ENCODE results near the gene TSSK2.

TSSK2 gene

GRCh38 chr22:19106886-19107729, 24.0 kb upstream of the TSSK2 start:
- DNase-seq: no peak

- DNase-seq: no peak
Observed at GRCh38 chr22:19107730-19108074, 23.4 kb upstream of the TSSK2 start.

- no peak for DNase-seq
Observed at GRCh38 chr22:19108807-19109197, 22.3 kb upstream of the TSSK2 start.

- no peak for DNase-seq
Observed at GRCh38 chr22:19109198-19110063, 21.7 kb upstream of the TSSK2 start.

- DNase-seq: no peak
Observed at GRCh38 chr22:19110064-19110458, 21.0 kb upstream of the TSSK2 start.

- no peak for DNase-seq
Observed at GRCh38 chr22:19110646-19111045, 20.5 kb upstream of the TSSK2 start.

GRCh38 chr22:19111140-19111539, 20.0 kb upstream of the TSSK2 start:
- DNase-seq: no peak

GRCh38 chr22:19111584-19111983, 19.5 kb upstream of the TSSK2 start:
- DNase-seq: no peak

- no peak for DNase-seq
Observed at GRCh38 chr22:19113429-19113828, 17.7 kb upstream of the TSSK2 start.

- DNase-seq: no peak
Observed at GRCh38 chr22:19114984-19115552, 16.0 kb upstream of the TSSK2 start.

- no peak for DNase-seq
Observed at GRCh38 chr22:19115628-19116027, 15.5 kb upstream of the TSSK2 start.

- DNase-seq: peak in 1 of 2 experiments; percentile 74
Observed at GRCh38 chr22:19117111-19117512, 14.0 kb upstream of the TSSK2 start.

GRCh38 chr22:19118329-19118880, 12.7 kb upstream of the TSSK2 start:
- no peak for DNase-seq

GRCh38 chr22:19119949-19120348, 11.2 kb upstream of the TSSK2 start:
- no peak for DNase-seq

- DNase-seq: no peak
Observed at GRCh38 chr22:19120829-19121630, 10.1 kb upstream of the TSSK2 start.

- DNase-seq: no peak
Observed at GRCh38 chr22:19121631-19122142, 9.4 kb upstream of the TSSK2 start.

GRCh38 chr22:19122143-19122751, 8.9 kb upstream of the TSSK2 start, which contains the start of gene DGCR2:
DGCR2 (minus strand) TSS chr22:19122412; CDS start chr22:19122206, 206 bp downstream.
- DNase-seq: peak; percentile 67 to 93

GRCh38 chr22:19122752-19123492, 8.2 kb upstream of the TSSK2 start:
- DNase-seq: no peak

- DNase-seq: no peak
Observed at GRCh38 chr22:19123936-19124335, 7.2 kb upstream of the TSSK2 start.

- no peak for DNase-seq
Observed at GRCh38 chr22:19124377-19124776, 6.7 kb upstream of the TSSK2 start.

GRCh38 chr22:19125011-19125410, 6.1 kb upstream of the TSSK2 start:
- no peak for DNase-seq
